Thyroid gland (tissue), 4 donors: ENCODE results near the gene HDAC5.

Experiments used
- POLR2A ChIP-seq, 2 donors: fragments of 450-650 bp; IDR thresholded peaks; one replicate each; pipeline ENCODE4 v1.6.1; 2017; ENCODE audit warnings: antibody characterized with exemption in 2 of 2, mild to moderate bottlenecking in 2 of 2, moderate library complexity in 1 of 2
- TF ChIP-seq, protein P1 (sequence below), 6 experiments: fragments of 200-600 bp in 3 of 6; fragments of 450-650 bp in 3 of 6; sonication (generic) in 3 of 6; IDR thresholded peaks; one replicate each; pipeline ENCODE4 v1.5.1; 2016 to 2019; ENCODE audit warnings: antibody characterized with exemption in 6 of 6, mild to moderate bottlenecking in 2 of 6, inconsistent platforms in 1 of 6, moderate library complexity in 1 of 6

GRCh38 chr17:44102849-44103622 lies 20.4 kb downstream of the HDAC5 start:
- TF ChIP-seq, protein P1, sequence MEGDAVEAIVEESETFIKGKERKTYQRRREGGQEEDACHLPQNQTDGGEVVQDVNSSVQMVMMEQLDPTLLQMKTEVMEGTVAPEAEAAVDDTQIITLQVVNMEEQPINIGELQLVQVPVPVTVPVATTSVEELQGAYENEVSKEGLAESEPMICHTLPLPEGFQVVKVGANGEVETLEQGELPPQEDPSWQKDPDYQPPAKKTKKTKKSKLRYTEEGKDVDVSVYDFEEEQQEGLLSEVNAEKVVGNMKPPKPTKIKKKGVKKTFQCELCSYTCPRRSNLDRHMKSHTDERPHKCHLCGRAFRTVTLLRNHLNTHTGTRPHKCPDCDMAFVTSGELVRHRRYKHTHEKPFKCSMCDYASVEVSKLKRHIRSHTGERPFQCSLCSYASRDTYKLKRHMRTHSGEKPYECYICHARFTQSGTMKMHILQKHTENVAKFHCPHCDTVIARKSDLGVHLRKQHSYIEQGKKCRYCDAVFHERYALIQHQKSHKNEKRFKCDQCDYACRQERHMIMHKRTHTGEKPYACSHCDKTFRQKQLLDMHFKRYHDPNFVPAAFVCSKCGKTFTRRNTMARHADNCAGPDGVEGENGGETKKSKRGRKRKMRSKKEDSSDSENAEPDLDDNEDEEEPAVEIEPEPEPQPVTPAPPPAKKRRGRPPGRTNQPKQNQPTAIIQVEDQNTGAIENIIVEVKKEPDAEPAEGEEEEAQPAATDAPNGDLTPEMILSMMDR (IDR thresholded peaks at IDR 0.05): no peak
- no peak for TF ChIP-seq POLR2A (IDR thresholded peaks at IDR 0.05)
